B cell (primary cell): ENCODE results near the gene MICALL2. TPM values are rescaled to one million over a fixed set of nuclear protein-coding genes. Genes with fewer than 3 reads are reported as not detected.

Experiments used
- ATAC-seq: fragments of 200-7000 bp; cut with Tn5 transposase; one replicate; pipeline ENCODE4 v1.10.0; 2021; ENCODE audit warnings: low read depth, mild to moderate bottlenecking, moderate number of reproducible peaks, moderate library complexity
- CTCF ChIA-PET: fragments of 350-600 bp; sonication (Branson Sonifier 250); formaldehyde crosslinking; loops from one replicate; lab custom pipeline; 2021; ENCODE audit warnings: antibody characterized with exemption, inconsistent platforms; lab: Charles Lee
- POLR2A ChIA-PET: fragments of 350-600 bp; sonication (Branson Sonifier 250); formaldehyde crosslinking; loops from one replicate; lab custom pipeline; 2021; ENCODE audit warnings: antibody characterized with exemption; lab: Charles Lee
- DNase-seq: peaks from one replicate; pipeline ENCODE4 v3.0.0; 2013
- H2AFZ ChIP-seq: 2 replicates; pipeline ENCODE4 v1.6.1; 2012; ENCODE audit warnings: mild to moderate bottlenecking, low read depth, low read length; ENCODE audit not compliant: insufficient read depth, poor library complexity, severe bottlenecking
- H3K27ac ChIP-seq, 2 donors: 1 replicate in 1 of 2; 2 replicates in 1 of 2; pipeline ENCODE4 v1.5.1; 2012 to 2013; ENCODE audit warnings: low read length in 2 of 2, mild to moderate bottlenecking in 2 of 2, moderate library complexity in 1 of 2
- H3K27me3 ChIP-seq, 4 experiments: fragments of 200-600 bp in 1 of 4; sonication (generic) in 1 of 4; replicated peaks in 1 of 4; 1 replicate in 2 of 4; 2 replicates in 2 of 4; pipeline versions ENCODE4 v1.6.1 to v1.7.0; 2013 to 2016; ENCODE audit warnings: low read length in 3 of 4, mild to moderate bottlenecking in 2 of 4, mixed read lengths in 1 of 4, moderate library complexity in 1 of 4; ENCODE audit not compliant: insufficient read depth in 4 of 4, control insufficient read depth in 3 of 4; ENCODE audit errors: control extremely low read depth in 1 of 4
- H3K36me3 ChIP-seq, 2 experiments: replicated peaks in 1 of 2; 1 replicate in 1 of 2; 2 replicates in 1 of 2; pipeline versions ENCODE4 v1.6.1 to v1.7.1; 2013; ENCODE audit warnings: low read length in 1 of 2; ENCODE audit not compliant: insufficient read depth in 2 of 2, control insufficient read depth in 1 of 2; ENCODE audit errors: control extremely low read depth in 1 of 2, extremely low read depth in 1 of 2
- H3K4me1 ChIP-seq, 2 donors: fragments of 200-600 bp in 1 of 2; sonication (generic) in 1 of 2; 1 replicate in 1 of 2; 2 replicates in 1 of 2; pipeline versions ENCODE4 v1.5.1 to v1.6.1; 2013 to 2017; ENCODE audit warnings: low read length in 2 of 2; ENCODE audit not compliant: control insufficient read depth in 2 of 2, insufficient read depth in 2 of 2
- H3K4me2 ChIP-seq: replicated peaks from 2 replicates; pipeline ENCODE3; 2012; ENCODE audit warnings: mild to moderate bottlenecking, low read depth, low read length; ENCODE audit not compliant: poor library complexity, severe bottlenecking
- H3K4me3 ChIP-seq, 5 experiments: fragments of 200-600 bp in 1 of 5; sonication (generic) in 1 of 5; 1 replicate in 3 of 5; 2 replicates in 2 of 5; pipeline versions ENCODE4 v1.5.1 to v1.7.0; 2011 to 2016; ENCODE audit warnings: low read length in 4 of 5, mild to moderate bottlenecking in 4 of 5, low read depth in 2 of 5, control low read depth in 1 of 5, moderate library complexity in 1 of 5; ENCODE audit not compliant: insufficient read depth in 1 of 5; ENCODE audit errors: control extremely low read depth in 1 of 5, extremely low read depth in 1 of 5
- H3K79me2 ChIP-seq: fragments of 200-600 bp; sonication (generic); one replicate; pipeline ENCODE4 v1.6.0; 2016; ENCODE audit warnings: low read length; ENCODE audit not compliant: control insufficient read depth, insufficient read depth
- H3K9ac ChIP-seq: fragments of 200-600 bp; sonication (generic); 2 replicates; pipeline ENCODE4 v1.6.1; 2017; ENCODE audit warnings: mild to moderate bottlenecking, low read length, moderate library complexity
- H3K9me3 ChIP-seq, 3 donors: one replicate each; pipeline versions ENCODE4 v1.6.1 to v1.7.1; 2013; ENCODE audit warnings: low read length in 2 of 3; ENCODE audit not compliant: control insufficient read depth in 2 of 3, insufficient read depth in 1 of 3; ENCODE audit errors: control extremely low read depth in 1 of 3
- H4K20me1 ChIP-seq: 2 replicates; pipeline ENCODE4 v1.6.0; 2012; ENCODE audit warnings: mild to moderate bottlenecking, low read length; ENCODE audit not compliant: insufficient read depth, control insufficient read depth, poor library complexity, severe bottlenecking
- H3K27ac Mint-ChIP-seq: one replicate; pipeline ENCODE4 v1.8.0; 2021; ENCODE audit warnings: mixed read lengths
- H3K27me3 Mint-ChIP-seq: one replicate; pipeline ENCODE4 v1.8.0; 2021; ENCODE audit warnings: mixed read lengths
- H3K4me1 Mint-ChIP-seq: one replicate; pipeline ENCODE4 v1.8.0; 2021; ENCODE audit warnings: mixed read lengths
- H3K4me3 Mint-ChIP-seq: one replicate; pipeline ENCODE4 v1.8.0; 2021; ENCODE audit warnings: mixed read lengths
- H3K9me3 Mint-ChIP-seq: one replicate; pipeline ENCODE4 v1.8.0; 2022; ENCODE audit warnings: mixed read lengths; ENCODE audit not compliant: insufficient read depth
- CTCF ChIP-seq: fragments of 200-600 bp; IDR thresholded peaks from one replicate; pipeline ENCODE4 v1.8.0; 2022; ENCODE audit warnings: antibody characterized with exemption, mild to moderate bottlenecking
- EZH2 ChIP-seq: IDR thresholded peaks from 2 replicates; pipeline ENCODE4 v1.6.1; 2012; ENCODE audit warnings: borderline replicate concordance, low read depth, mild to moderate bottlenecking, moderate library complexity, low read length; ENCODE audit not compliant: insufficient read depth, poor library complexity, severe bottlenecking
- WGBS: methylation state at CpG from one replicate; pipeline ENCODE4 v1.1.5; 2013; ENCODE audit warnings: missing lambda C conversion rate; ENCODE audit not compliant: insufficient coverage; 5-methylcytosine and 5-hydroxymethylcytosine counted together
- intact Hi-C: fragments of 100-400 bp; cut with micrococcal nuclease; formaldehyde crosslinking; loops from one replicate; pipeline ENCODE4 v1.10.0; 2022
- polyA plus RNA-seq: library from polyadenylated mRNA; depleted of rRNA; stranded (reverse); fragments of >200 nt; gene quantifications from 2 replicates; pipeline ENCODE4 v1.2.3, GENCODE V29; 2012
- total RNA-seq, 2 donors: library from RNA; stranded (reverse); fragments of 120-200 nt in 1 of 2; gene quantifications; 1 replicate in 1 of 2; 2 replicates in 1 of 2; pipeline versions ENCODE4 v1.2.3 to v1.2.4, GENCODE V29; 2013 to 2022

Gene MICALL2
- total and polyA plus RNA-seq, 2 donors (not counting 1 experiment from before 2014, with no cell fraction given), result 0.85 to 0.94 TPM

- ChIA-PET POLR2A (interaction anchor here (0.9 kb wide), 1 partner anchor 26 kb away, joined by 5 read pairs; no protein-coding TSS in a partner anchor), CTCF (interaction anchor here (0.7 to 1.3 kb wide), 4 partner anchors 10 to 586 kb away, joined by 3 to 5 read pairs (median 4); partner anchors contain the start of gene TMEM184A)
- peaks cover 48% of the 10 kb centered on the region for H4K20me1 ChIP-seq
- no peaks in the 10 kb centered on the region for H3K27me3 ChIP-seq
- Mint-ChIP-seq H3K27me3 (no peaks in the 10 kb centered on the region), H3K4me1 (peaks cover 47% of the 10 kb centered on the region), H3K27ac (peak within 1 kb of the TSS; percentile 88), H3K9me3 (no peaks in the 10 kb centered on the region), H3K4me3 (peak within 1 kb of the TSS; percentile 89)
- H3K4me3 ChIP-seq, result peak within 1 kb of the TSS; percentile 55 to 93 (median 77)
- peak within 1 kb of the TSS; percentile 93 for H3K4me2 ChIP-seq
- intact Hi-C loops, result loop anchor here (1.0 to 2.0 kb wide), 5 partner anchors 9 to 65 kb away; partner anchors contain the start of genes MAFK, MICALL2 and TMEM184A
- no peak for TF ChIP-seq EZH2
- peak; percentile 88 for TF ChIP-seq CTCF
- DNase-seq (peak; percentile 93), ATAC-seq (peak; percentile 90)
- peak within 1 kb of the TSS in 1 of 2 donors; percentile 69 for H3K27ac ChIP-seq
- no peaks in the 10 kb centered on the region for H3K9me3 ChIP-seq
- H3K36me3 ChIP-seq, result peaks cover 0 to 26% of the 10 kb centered on the region in 2 experiments
- H3K9ac ChIP-seq, result peak within 1 kb of the TSS; percentile 78
- under 1% methylated on average over 108 of the region's 118 CpGs for WGBS
- peak within 1 kb of the TSS; percentile 76 for H2AFZ ChIP-seq
- peaks cover 37% of the 10 kb centered on the region for H3K79me2 ChIP-seq
- peaks cover 28 to 47% of the 10 kb centered on the region in 2 donors for H3K4me1 ChIP-seq
These were observed 44.8 kb upstream of the MICALL2 start, which contains the start of gene INTS1 for GRCh38 chr7:1503816-1504775. Gene INTS1 (minus strand): TSS chr7:1504389. CDS start chr7:1503960, 429 bp downstream.
